Liver (tissue), 9 donors: ENCODE data around the gene XK. TPM values are rescaled to one million over a fixed set of nuclear protein-coding genes. Genes with fewer than 3 reads are reported as not detected.

ENCODE experiments used
- DNase-seq: peaks from one replicate; pipeline ENCODE4 v3.0.0-alpha.2; 2017; ENCODE audit warnings: low spot score
- H3K27ac ChIP-seq, 2 donors: one replicate each; pipeline ENCODE4 v1.7.0; 2013; ENCODE audit warnings: inconsistent platforms in 2 of 2, low read length in 2 of 2, control low read depth in 1 of 2, low read depth in 1 of 2, mild to moderate bottlenecking in 1 of 2
- H3K27me3 ChIP-seq, 4 donors: one replicate each; pipeline versions ENCODE4 v1.6.1 to v1.7.0; 2013; ENCODE audit warnings: low read length in 3 of 4, inconsistent platforms in 1 of 4, mild to moderate bottlenecking in 1 of 4, moderate library complexity in 1 of 4; ENCODE audit not compliant: control insufficient read depth in 4 of 4, insufficient read depth in 4 of 4
- H3K36me3 ChIP-seq, 4 donors: one replicate each; pipeline versions ENCODE4 v1.6.1 to v1.7.0; 2013; ENCODE audit warnings: low read length in 3 of 4, mild to moderate bottlenecking in 3 of 4, low read depth in 1 of 4, moderate library complexity in 1 of 4; ENCODE audit not compliant: control insufficient read depth in 4 of 4, insufficient read depth in 3 of 4
- H3K4me1 ChIP-seq, 4 donors: one replicate each; pipeline versions ENCODE4 v1.6.1 to v1.7.0; 2013; ENCODE audit warnings: low read length in 3 of 4, mild to moderate bottlenecking in 3 of 4, moderate library complexity in 1 of 4; ENCODE audit not compliant: control insufficient read depth in 4 of 4, insufficient read depth in 4 of 4
- H3K4me3 ChIP-seq, 3 donors: one replicate each; pipeline versions ENCODE4 v1.6.1 to v1.7.0; 2013; ENCODE audit warnings: low read length in 3 of 3, control low read depth in 1 of 3, low read depth in 1 of 3, mild to moderate bottlenecking in 1 of 3
- H3K9ac ChIP-seq, 2 donors: one replicate each; pipeline ENCODE4 v1.7.0; 2013; ENCODE audit warnings: low read length in 2 of 2, mild to moderate bottlenecking in 2 of 2, moderate library complexity in 2 of 2, control low read depth in 1 of 2, low read depth in 1 of 2
- H3K9me3 ChIP-seq, 4 donors: one replicate each; pipeline versions ENCODE4 v1.6.1 to v1.7.0; 2013; ENCODE audit warnings: low read length in 3 of 4; ENCODE audit not compliant: control insufficient read depth in 4 of 4
- ATF3 ChIP-seq: IDR thresholded peaks from 2 replicates; pipeline ENCODE4 v1.6.1; 2016; ENCODE audit warnings: antibody characterized with exemption
- EGR1 ChIP-seq, 2 donors: IDR thresholded peaks; 2 replicates each; pipeline ENCODE4 v1.6.1; 2016 to 2018; ENCODE audit warnings: antibody characterized with exemption in 2 of 2, low read depth in 2 of 2
- FOXA1 ChIP-seq: IDR thresholded peaks from 2 replicates; pipeline ENCODE4 v1.6.1; 2016; ENCODE audit warnings: antibody characterized with exemption
- FOXA2 ChIP-seq: IDR thresholded peaks from 2 replicates; pipeline ENCODE4 v1.6.1; 2016; ENCODE audit warnings: antibody characterized with exemption
- GABPA ChIP-seq, 2 donors: IDR thresholded peaks in 1 of 2; conservative IDR thresholded peaks in 1 of 2; 2 replicates each; pipeline ENCODE4 v1.6.1; 2016; ENCODE audit warnings: antibody characterized with exemption in 2 of 2, mild to moderate bottlenecking in 1 of 2, moderate library complexity in 1 of 2
- HNF4A ChIP-seq, 2 donors: conservative IDR thresholded peaks; 2 replicates each; pipeline ENCODE4 v1.6.1; 2016; ENCODE audit warnings: antibody characterized with exemption in 2 of 2, mild to moderate bottlenecking in 2 of 2
- HNF4G ChIP-seq: IDR thresholded peaks from 2 replicates; pipeline ENCODE4 v1.6.1; 2016; ENCODE audit warnings: antibody characterized with exemption
- JUND ChIP-seq, 2 donors: IDR thresholded peaks; 2 replicates each; pipeline ENCODE4 v1.6.1; 2016; ENCODE audit warnings: antibody characterized with exemption in 2 of 2
- NR2F2 ChIP-seq: IDR thresholded peaks from 2 replicates; pipeline ENCODE4 v1.6.1; 2016; ENCODE audit warnings: antibody characterized with exemption
- RAD21 ChIP-seq, 2 donors: IDR thresholded peaks; 2 replicates each; pipeline ENCODE4 v1.6.1; 2016; ENCODE audit warnings: antibody characterized with exemption in 2 of 2, mild to moderate bottlenecking in 2 of 2
- REST ChIP-seq: IDR thresholded peaks from 2 replicates; pipeline ENCODE4 v1.6.1; 2016; ENCODE audit warnings: antibody characterized with exemption, mild to moderate bottlenecking
- RXRA ChIP-seq, 2 donors: IDR thresholded peaks; 2 replicates each; pipeline ENCODE4 v1.6.1; 2017 to 2018; ENCODE audit warnings: antibody characterized with exemption in 2 of 2, mild to moderate bottlenecking in 1 of 2
- SP1 ChIP-seq: IDR thresholded peaks from 2 replicates; pipeline ENCODE4 v1.6.1; 2018; ENCODE audit warnings: antibody characterized with exemption, mild to moderate bottlenecking
- TAF1 ChIP-seq: conservative IDR thresholded peaks from 2 replicates; pipeline ENCODE4 v1.6.1; 2016; ENCODE audit warnings: antibody characterized with exemption, mild to moderate bottlenecking
- YY1 ChIP-seq: IDR thresholded peaks from 2 replicates; pipeline ENCODE4 v1.6.1; 2016; ENCODE audit warnings: antibody characterized with exemption, mild to moderate bottlenecking
- polyA plus RNA-seq, 2 donors: library from polyadenylated mRNA; stranded (reverse) in 1 of 2; unstranded in 1 of 2; fragments of 200-250 nt in 1 of 2; fragments of >200 nt in 1 of 2; fragmentation: Nextera tagmentation in 1 of 2; extraction: Ambion mirVana in 1 of 2; gene quantifications; one replicate each; pipeline versions ENCODE4 v1.2.1 to v1.2.3, GENCODE V29; 2013 to 2015
- total RNA-seq, 2 donors: library from RNA; depleted of rRNA; stranded (reverse); fragments of >200 nt; gene quantifications; one replicate each; pipeline ENCODE4 v1.2.3, GENCODE V29; 2014
- TF ChIP-seq, protein P1 (sequence below): IDR thresholded peaks from 2 replicates; pipeline ENCODE4 v1.6.1; 2016; ENCODE audit warnings: antibody characterized with exemption
- TF ChIP-seq, protein P2 (sequence below): fragments of 150-350 bp; IDR thresholded peaks from 2 replicates; pipeline ENCODE4 v1.5.1; 2017; ENCODE audit warnings: improper control_type of control experiment, low read depth, low read length; ENCODE audit not compliant: missing input control
- TF ChIP-seq, protein P3 (sequence below): IDR thresholded peaks from 2 replicates; pipeline ENCODE4 v1.6.1; 2016; ENCODE audit warnings: antibody characterized with exemption
- donor health status: healthy.
- donor health status: healthy.
- donor health status: healthy.
- donor health status: healthy.
- donor health status: healthy.

The XK gene
- total and polyA plus RNA-seq, 4 donors = 0.83 to 68.4 (median 2.0) TPM

GRCh38 chrX:37776283-37776986, 90.8 kb downstream of the XK start:
- Histone ChIP-seq H3K27ac (no peak overlapping the region), H3K4me1 (no peaks in the 10 kb centered on the region), H3K9ac (no peak overlapping the region), H3K9me3 (no peaks in the 10 kb centered on the region), H3K36me3 (no peaks in the 10 kb centered on the region), H3K4me3 (no peak overlapping the region), H3K27me3 (peaks cover 0 to 2% (median 0%) of the 10 kb centered on the region in 4 donors)
- TF ChIP-seq REST = no peak
- no peak for TF ChIP-seq RAD21 (IDR thresholded peaks at IDR 0.05)
- TF ChIP-seq SP1 = no peak
- no peak for TF ChIP-seq EGR1 (IDR thresholded peaks at IDR 0.05; ENCODE audit: low read depth in 2 of 2)
- TF ChIP-seq JUND (IDR thresholded peaks at IDR 0.05) = no peak
- TF ChIP-seq RXRA (IDR thresholded peaks at IDR 0.05) = no peak
- no peak for TF ChIP-seq FOXA2
- TF ChIP-seq TAF1 = no peak
- TF ChIP-seq HNF4A (conservative IDR thresholded peaks at IDR 0.05) = no peak
- no peak for TF ChIP-seq NR2F2
- TF ChIP-seq, protein P1, sequence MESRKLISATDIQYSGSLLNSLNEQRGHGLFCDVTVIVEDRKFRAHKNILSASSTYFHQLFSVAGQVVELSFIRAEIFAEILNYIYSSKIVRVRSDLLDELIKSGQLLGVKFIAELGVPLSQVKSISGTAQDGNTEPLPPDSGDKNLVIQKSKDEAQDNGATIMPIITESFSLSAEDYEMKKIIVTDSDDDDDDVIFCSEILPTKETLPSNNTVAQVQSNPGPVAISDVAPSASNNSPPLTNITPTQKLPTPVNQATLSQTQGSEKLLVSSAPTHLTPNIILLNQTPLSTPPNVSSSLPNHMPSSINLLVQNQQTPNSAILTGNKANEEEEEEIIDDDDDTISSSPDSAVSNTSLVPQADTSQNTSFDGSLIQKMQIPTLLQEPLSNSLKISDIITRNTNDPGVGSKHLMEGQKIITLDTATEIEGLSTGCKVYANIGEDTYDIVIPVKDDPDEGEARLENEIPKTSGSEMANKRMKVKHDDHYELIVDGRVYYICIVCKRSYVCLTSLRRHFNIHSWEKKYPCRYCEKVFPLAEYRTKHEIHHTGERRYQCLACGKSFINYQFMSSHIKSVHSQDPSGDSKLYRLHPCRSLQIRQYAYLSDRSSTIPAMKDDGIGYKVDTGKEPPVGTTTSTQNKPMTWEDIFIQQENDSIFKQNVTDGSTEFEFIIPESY = no peak
- TF ChIP-seq FOXA1 = no peak
- TF ChIP-seq, protein P2, sequence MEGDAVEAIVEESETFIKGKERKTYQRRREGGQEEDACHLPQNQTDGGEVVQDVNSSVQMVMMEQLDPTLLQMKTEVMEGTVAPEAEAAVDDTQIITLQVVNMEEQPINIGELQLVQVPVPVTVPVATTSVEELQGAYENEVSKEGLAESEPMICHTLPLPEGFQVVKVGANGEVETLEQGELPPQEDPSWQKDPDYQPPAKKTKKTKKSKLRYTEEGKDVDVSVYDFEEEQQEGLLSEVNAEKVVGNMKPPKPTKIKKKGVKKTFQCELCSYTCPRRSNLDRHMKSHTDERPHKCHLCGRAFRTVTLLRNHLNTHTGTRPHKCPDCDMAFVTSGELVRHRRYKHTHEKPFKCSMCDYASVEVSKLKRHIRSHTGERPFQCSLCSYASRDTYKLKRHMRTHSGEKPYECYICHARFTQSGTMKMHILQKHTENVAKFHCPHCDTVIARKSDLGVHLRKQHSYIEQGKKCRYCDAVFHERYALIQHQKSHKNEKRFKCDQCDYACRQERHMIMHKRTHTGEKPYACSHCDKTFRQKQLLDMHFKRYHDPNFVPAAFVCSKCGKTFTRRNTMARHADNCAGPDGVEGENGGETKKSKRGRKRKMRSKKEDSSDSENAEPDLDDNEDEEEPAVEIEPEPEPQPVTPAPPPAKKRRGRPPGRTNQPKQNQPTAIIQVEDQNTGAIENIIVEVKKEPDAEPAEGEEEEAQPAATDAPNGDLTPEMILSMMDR = no peak
- TF ChIP-seq ATF3 = no peak
- TF ChIP-seq GABPA (IDR thresholded peaks at IDR 0.05 in 1 of 2, conservative IDR thresholded peaks at IDR 0.05 in 1 of 2) = no peak
- TF ChIP-seq HNF4G = no peak
- TF ChIP-seq, protein P3, sequence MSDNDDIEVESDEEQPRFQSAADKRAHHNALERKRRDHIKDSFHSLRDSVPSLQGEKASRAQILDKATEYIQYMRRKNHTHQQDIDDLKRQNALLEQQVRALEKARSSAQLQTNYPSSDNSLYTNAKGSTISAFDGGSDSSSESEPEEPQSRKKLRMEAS = no peak
- no peak for TF ChIP-seq YY1
- DNase-seq = no peak
